CD8-positive, alpha-beta memory T cell (primary cell): Measurements from ENCODE around the gene DNASE1L1. TPM values are rescaled to one million over a fixed set of nuclear protein-coding genes. Genes with fewer than 3 reads are reported as not detected.

ENCODE experiments used
- CTCF ChIA-PET: fragments of 350-600 bp; sonication (Branson Sonifier 250); formaldehyde crosslinking; loops from one replicate; lab custom pipeline; 2021; ENCODE audit warnings: antibody characterized with exemption; lab: Charles Lee
- POLR2A ChIA-PET: fragments of 350-600 bp; sonication (Branson Sonifier 250); formaldehyde crosslinking; loops from one replicate; lab custom pipeline; 2021; ENCODE audit warnings: antibody characterized with exemption; lab: Charles Lee
- DNase-seq, 5 donors: peaks; one replicate each; pipeline versions ENCODE4 v3.0.0 to v3.0.0-alpha.2; 2020 to 2022; ENCODE audit warnings: mixed read lengths in 1 of 5
- H3K27ac ChIP-seq: one replicate; pipeline ENCODE4 v1.7.0; 2013; ENCODE audit warnings: low read depth, mild to moderate bottlenecking, low read length, moderate library complexity
- H3K27me3 ChIP-seq: 2 replicates; pipeline ENCODE4 v1.7.0; 2013; ENCODE audit warnings: low read length, mild to moderate bottlenecking; ENCODE audit not compliant: insufficient read depth, poor library complexity, severe bottlenecking
- H3K36me3 ChIP-seq: 2 replicates; pipeline ENCODE4 v1.7.0; 2013; ENCODE audit warnings: mild to moderate bottlenecking, low read length, moderate library complexity; ENCODE audit not compliant: insufficient read depth
- H3K4me1 ChIP-seq: 2 replicates; pipeline ENCODE4 v1.7.0; 2013; ENCODE audit warnings: mild to moderate bottlenecking, low read length, moderate library complexity; ENCODE audit not compliant: insufficient read depth
- H3K4me3 ChIP-seq: 2 replicates; pipeline ENCODE4 v1.7.0; 2013; ENCODE audit warnings: mild to moderate bottlenecking, low read length
- H3K9me3 ChIP-seq: 2 replicates; pipeline ENCODE4 v1.7.0; 2013; ENCODE audit warnings: mild to moderate bottlenecking, low read length
- H3K27ac Mint-ChIP-seq, 8 donors: one replicate each; pipeline ENCODE4 v1.8.0; 2020 to 2021; ENCODE audit warnings: mixed read lengths in 8 of 8, mild to moderate bottlenecking in 6 of 8, inconsistent platforms in 3 of 8, moderate library complexity in 3 of 8
- H3K27me3 Mint-ChIP-seq, 2 donors: one replicate each; pipeline ENCODE4 v1.8.0; 2020 to 2021; ENCODE audit warnings: mixed read lengths in 2 of 2, mild to moderate bottlenecking in 1 of 2, moderate library complexity in 1 of 2
- H3K36me3 Mint-ChIP-seq, 3 donors: one replicate each; pipeline ENCODE4 v1.8.0; 2020 to 2021; ENCODE audit warnings: mixed read lengths in 3 of 3, inconsistent platforms in 1 of 3, mild to moderate bottlenecking in 1 of 3
- H3K4me1 Mint-ChIP-seq, 3 donors: one replicate each; pipeline ENCODE4 v1.8.0; 2020 to 2021; ENCODE audit warnings: mixed read lengths in 3 of 3, inconsistent platforms in 1 of 3, mild to moderate bottlenecking in 1 of 3
- H3K4me3 Mint-ChIP-seq, 7 donors: one replicate each; pipeline ENCODE4 v1.8.0; 2020 to 2021; ENCODE audit warnings: mixed read lengths in 7 of 7, mild to moderate bottlenecking in 6 of 7, moderate library complexity in 4 of 7, inconsistent platforms in 2 of 7
- H3K9me3 Mint-ChIP-seq, 5 donors: one replicate each; pipeline ENCODE4 v1.8.0; 2020 to 2022; ENCODE audit warnings: mixed read lengths in 5 of 5, mild to moderate bottlenecking in 3 of 5, moderate library complexity in 2 of 5, inconsistent platforms in 1 of 5
- polyA plus RNA-seq: library from polyadenylated mRNA; unstranded; fragments of 300-500 nt; fragmentation: Illumina TruSeq; gene quantifications from one replicate; pipeline ENCODE4 v1.2.3, GENCODE V29; 2021
- total RNA-seq, 2 experiments: library from RNA; stranded (reverse); gene quantifications; one replicate each; pipeline ENCODE4 v1.2.3, GENCODE V29; 2021

DNASE1L1 gene
- total and polyA plus RNA-seq, 3 experiments from 2014 or later, result 9.8 to 19.1 (median 10.1) TPM

DNA sequence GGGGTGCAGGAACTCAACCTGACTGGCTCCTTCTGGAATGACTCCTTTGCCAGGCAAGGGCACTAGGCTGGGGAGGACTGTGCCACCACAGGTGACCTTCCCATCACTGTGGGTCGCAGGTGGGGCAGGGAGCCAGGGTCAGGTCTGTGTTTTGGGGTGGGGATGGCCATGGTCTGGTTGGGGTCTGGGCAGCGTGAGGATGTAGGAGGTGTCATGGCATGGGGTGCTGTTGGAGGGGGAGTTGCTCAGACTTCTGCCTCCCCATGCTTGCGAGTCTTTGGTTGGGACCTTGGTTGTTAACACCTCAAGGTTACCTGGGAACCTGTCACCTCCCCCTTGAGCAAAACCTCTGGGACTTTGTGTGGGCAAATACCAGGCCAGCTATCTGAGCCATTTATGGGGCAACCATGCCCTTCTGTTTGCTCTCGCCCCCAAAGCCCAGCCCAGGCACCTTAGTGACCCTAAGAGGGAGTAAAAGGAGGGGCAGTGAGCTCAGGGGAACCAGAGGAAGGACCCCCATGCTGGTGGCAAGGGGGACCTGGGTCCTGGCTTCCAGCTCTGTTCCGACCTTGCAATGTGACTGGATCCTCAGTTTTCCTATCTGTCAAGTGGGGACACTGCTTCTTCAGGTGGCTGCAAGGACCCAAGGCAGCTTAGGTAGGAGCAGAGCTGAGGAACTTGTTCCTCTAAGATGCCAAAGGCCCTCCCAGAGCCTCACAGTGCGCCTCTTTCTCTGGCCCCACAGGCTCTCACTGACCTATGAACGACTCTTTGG is 25.5 kb upstream of the DNASE1L1 start:
- peak overlapping the region in 2 of 8 donors; percentile 33 to 64 for H3K27ac Mint-ChIP-seq

GRCh38 chrX:154433605-154434004 is 24.6 kb upstream of the DNASE1L1 start:
- Mint-ChIP-seq H3K9me3 (no peaks in the 10 kb centered on the region), H3K27ac (peak overlapping the region in 2 of 8 donors; percentile 23 to 29), H3K4me3 (no peak overlapping the region), H3K4me1 (peaks cover 26 to 34% (median 27%) of the 10 kb centered on the region in 3 donors), H3K27me3 (peaks cover 0 to 16% of the 10 kb centered on the region in 2 donors), H3K36me3 (peaks cover 0 to 54% (median 0%) of the 10 kb centered on the region in 3 donors)
- H3K4me3 ChIP-seq, result no peak overlapping the region
- peaks cover 22% of the 10 kb centered on the region for H3K4me1 ChIP-seq
- H3K9me3 ChIP-seq, result no peaks in the 10 kb centered on the region
- H3K27ac ChIP-seq, result no peak overlapping the region
- POLR2A ChIA-PET, result no interaction called here
- H3K27me3 ChIP-seq, result no peaks in the 10 kb centered on the region
- CTCF ChIA-PET, result no interaction called here
- no peaks in the 10 kb centered on the region for H3K36me3 ChIP-seq
- no peak for DNase-seq

More for the DNA sequence above, 25.5 kb upstream of the DNASE1L1 start:
- no peaks in the 10 kb centered on the region for H3K27me3 ChIP-seq
- H3K9me3 ChIP-seq, result no peaks in the 10 kb centered on the region
- ChIA-PET POLR2A (interaction anchor here (1.2 kb wide), 1 partner anchor 22 kb away, joined by 3 read pairs; no protein-coding TSS in a partner anchor), CTCF (no interaction called here)
- Mint-ChIP-seq H3K4me1 (peaks cover 20 to 32% (median 24%) of the 10 kb centered on the region in 3 donors), H3K4me3 (peak overlapping the region in 1 of 7 donors; percentile 61), H3K27me3 (peaks cover 0 to 16% of the 10 kb centered on the region in 2 donors), H3K9me3 (no peaks in the 10 kb centered on the region), H3K36me3 (peaks cover 0 to 57% (median 0%) of the 10 kb centered on the region in 3 donors)
- peaks cover 19% of the 10 kb centered on the region for H3K4me1 ChIP-seq
- H3K4me3 ChIP-seq, result no peak overlapping the region
- no peaks in the 10 kb centered on the region for H3K36me3 ChIP-seq
- no peak for DNase-seq
- H3K27ac ChIP-seq, result no peak overlapping the region

DNA sequence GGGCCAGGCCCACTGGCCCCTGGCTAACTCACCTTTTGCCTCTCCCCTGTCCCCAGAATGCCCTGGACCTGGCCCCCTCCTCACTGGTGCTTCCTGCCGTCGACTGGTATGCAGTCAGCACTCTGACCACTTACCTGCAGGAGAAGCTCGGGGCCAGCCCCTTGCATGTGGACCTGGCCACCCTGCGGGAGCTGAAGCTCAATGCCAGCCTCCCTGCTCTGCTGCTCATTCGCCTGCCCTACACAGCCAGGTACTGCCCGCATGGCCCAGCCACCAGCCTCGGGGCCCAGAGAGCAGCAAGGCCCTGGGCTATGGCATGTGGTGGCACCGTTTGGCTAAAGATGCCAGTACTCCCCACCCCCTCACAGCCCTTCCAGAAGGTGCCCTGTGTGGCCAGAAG is 23.2 kb upstream of the DNASE1L1 start:
- Mint-ChIP-seq H3K4me3 (no peak overlapping the region), H3K36me3 (peaks cover 0 to 49% (median 0%) of the 10 kb centered on the region in 3 donors), H3K4me1 (peaks cover 27 to 32% (median 27%) of the 10 kb centered on the region in 3 donors), H3K27me3 (peaks cover 0 to 9% of the 10 kb centered on the region in 2 donors), H3K9me3 (no peaks in the 10 kb centered on the region), H3K27ac (no peak overlapping the region)
- Histone ChIP-seq H3K36me3 (no peaks in the 10 kb centered on the region), H3K27ac (no peak overlapping the region), H3K4me1 (peaks cover 21% of the 10 kb centered on the region), H3K9me3 (no peaks in the 10 kb centered on the region), H3K27me3 (no peaks in the 10 kb centered on the region), H3K4me3 (no peak overlapping the region)
- CTCF ChIA-PET, result no interaction called here
- POLR2A ChIA-PET, result interaction anchor here (0.5 kb wide), 1 partner anchor 339 kb away, joined by 5 read pairs; no protein-coding TSS in a partner anchor
- no peak for DNase-seq

DNA sequence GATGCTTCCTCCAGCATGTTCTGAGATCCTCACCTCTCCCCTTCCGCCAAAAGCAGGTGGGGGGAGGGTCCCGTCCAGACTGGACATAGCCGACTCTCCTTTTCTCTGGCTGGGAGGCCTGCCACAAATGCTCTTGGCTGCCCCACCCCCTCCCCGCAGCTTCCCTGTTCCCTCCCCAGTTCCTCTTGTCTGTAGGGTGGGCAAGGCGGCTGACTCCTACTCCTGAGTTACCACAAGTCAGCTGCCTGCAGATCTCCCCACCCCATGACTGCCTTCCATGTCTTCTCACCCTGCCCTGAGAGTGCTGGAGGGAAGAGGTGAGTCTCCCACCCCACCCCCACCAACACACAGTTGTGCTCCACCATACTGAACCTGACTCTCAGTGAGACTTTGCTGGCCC is 22.3 kb upstream of the DNASE1L1 start:
- Histone ChIP-seq H3K4me1 (peaks cover 20% of the 10 kb centered on the region), H3K27me3 (no peaks in the 10 kb centered on the region), H3K36me3 (no peaks in the 10 kb centered on the region), H3K9me3 (no peaks in the 10 kb centered on the region), H3K27ac (no peak overlapping the region), H3K4me3 (no peak overlapping the region)
- Mint-ChIP-seq H3K4me1 (peaks cover 26 to 32% (median 26%) of the 10 kb centered on the region in 3 donors), H3K4me3 (no peak overlapping the region), H3K27ac (peak overlapping the region in 2 of 8 donors; percentile 23 to 29), H3K9me3 (no peaks in the 10 kb centered on the region), H3K36me3 (peaks cover 0 to 48% (median 0%) of the 10 kb centered on the region in 3 donors), H3K27me3 (peaks cover 0 to 9% of the 10 kb centered on the region in 2 donors)
- DNase-seq, result no peak
- ChIA-PET CTCF (no interaction called here), POLR2A (no interaction called here)

GRCh38 chrX:154430916-154431315 is 21.9 kb upstream of the DNASE1L1 start:
- Histone ChIP-seq H3K27ac (no peak overlapping the region), H3K27me3 (no peaks in the 10 kb centered on the region), H3K4me3 (no peak overlapping the region), H3K4me1 (peaks cover 15% of the 10 kb centered on the region), H3K9me3 (no peaks in the 10 kb centered on the region), H3K36me3 (no peaks in the 10 kb centered on the region)
- peaks cover 22 to 27% (median 22%) of the 10 kb centered on the region in 3 donors for H3K4me1 Mint-ChIP-seq
- POLR2A ChIA-PET, result no interaction called here
- peaks cover 0 to 7% of the 10 kb centered on the region in 2 donors for H3K27me3 Mint-ChIP-seq
- peak overlapping the region in 6 of 8 donors; percentile 6 to 86 (median 58) for H3K27ac Mint-ChIP-seq
- CTCF ChIA-PET, result no interaction called here
- peaks cover 0 to 44% (median 0%) of the 10 kb centered on the region in 3 donors for H3K36me3 Mint-ChIP-seq
- H3K4me3 Mint-ChIP-seq, result peak overlapping the region in 1 of 7 donors; percentile 92
- DNase-seq, result no peak
- H3K9me3 Mint-ChIP-seq, result no peaks in the 10 kb centered on the region

DNA sequence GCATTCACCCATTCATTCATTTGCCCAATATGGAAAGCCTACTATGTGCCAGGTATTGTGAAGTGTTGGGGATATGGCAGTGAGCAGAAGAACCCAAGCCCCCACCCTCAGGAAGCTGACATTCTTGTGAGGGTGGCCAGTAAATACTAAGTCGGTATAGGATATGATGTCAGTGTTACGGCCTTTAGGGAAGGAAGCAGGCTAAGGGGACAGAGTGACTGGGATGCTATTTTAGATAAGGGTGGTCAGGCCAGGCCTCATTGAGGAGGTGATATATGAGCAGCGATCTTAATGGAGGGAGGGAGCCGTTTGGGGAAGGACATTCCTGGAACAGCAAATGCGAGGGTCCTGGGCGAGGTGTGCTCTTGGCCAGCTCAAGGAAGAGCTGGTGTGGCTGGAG is 21.4 kb upstream of the DNASE1L1 start:
- CTCF ChIA-PET, result no interaction called here
- H3K9me3 ChIP-seq, result no peaks in the 10 kb centered on the region
- no peaks in the 10 kb centered on the region for H3K36me3 ChIP-seq
- peaks cover 14% of the 10 kb centered on the region for H3K4me1 ChIP-seq
- peaks cover 0 to 6% of the 10 kb centered on the region in 2 donors for H3K27me3 Mint-ChIP-seq
- no peak overlapping the region for H3K4me3 ChIP-seq
- H3K4me3 Mint-ChIP-seq, result peak overlapping the region in 2 of 7 donors; percentile 29 to 92
- H3K27ac Mint-ChIP-seq, result peak overlapping the region in 7 of 8 donors; percentile 6 to 86 (median 39)
- POLR2A ChIA-PET, result interaction anchor here (0.6 kb wide), 2 partner anchors 27 to 33 kb away, joined by 4 to 9 read pairs; no protein-coding TSS in a partner anchor
- DNase-seq, result no peak
- H3K9me3 Mint-ChIP-seq, result no peaks in the 10 kb centered on the region
- no peaks in the 10 kb centered on the region for H3K27me3 ChIP-seq
- H3K4me1 Mint-ChIP-seq, result peaks cover 21 to 26% (median 21%) of the 10 kb centered on the region in 3 donors
- H3K36me3 Mint-ChIP-seq, result peaks cover 0 to 40% (median 0%) of the 10 kb centered on the region in 3 donors
- H3K27ac ChIP-seq, result no peak overlapping the region

DNA sequence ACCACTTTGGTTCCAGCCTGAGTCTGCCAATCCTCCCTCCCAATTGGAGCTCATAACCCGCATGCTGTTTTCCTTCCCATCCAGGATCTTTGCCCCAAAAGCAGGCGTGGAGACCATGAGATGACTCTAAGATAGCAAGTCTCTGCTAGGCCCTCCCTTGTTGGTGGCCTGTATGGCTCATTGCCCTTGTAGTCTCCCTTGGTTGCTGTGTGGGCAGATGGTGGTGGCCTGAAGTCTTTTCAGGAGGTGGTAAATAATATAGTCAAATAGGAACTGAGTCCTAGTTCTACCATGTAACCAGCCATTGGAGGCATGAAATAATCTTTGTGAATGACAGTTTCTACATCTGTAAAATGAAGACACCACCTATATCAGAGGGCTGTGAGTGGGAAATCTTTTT is 20.7 kb upstream of the DNASE1L1 start:
- no peak for DNase-seq
- H3K36me3 Mint-ChIP-seq, result peaks cover 0 to 35% (median 0%) of the 10 kb centered on the region in 3 donors
- no peaks in the 10 kb centered on the region for H3K9me3 ChIP-seq
- H3K4me1 Mint-ChIP-seq, result peaks cover 21 to 26% (median 21%) of the 10 kb centered on the region in 3 donors
- no peaks in the 10 kb centered on the region for H3K9me3 Mint-ChIP-seq
- no peaks in the 10 kb centered on the region for H3K27me3 ChIP-seq
- H3K36me3 ChIP-seq, result no peaks in the 10 kb centered on the region
- H3K4me1 ChIP-seq, result peaks cover 14% of the 10 kb centered on the region
- H3K27me3 Mint-ChIP-seq, result peaks cover 0 to 6% of the 10 kb centered on the region in 2 donors
- ChIA-PET POLR2A (interaction anchor here (0.6 to 2.3 kb wide), 3 partner anchors 26 to 60 kb away, joined by 4 to 9 read pairs (median 6); partner anchors contain the start of gene SLC10A3), CTCF (interaction anchor here (0.9 to 1.5 kb wide), 2 partner anchors 12 to 15 kb away, joined by 3 read pairs; no protein-coding TSS in a partner anchor)
- H3K27ac Mint-ChIP-seq, result peak overlapping the region in 7 of 8 donors; percentile 47 to 93 (median 65)
- peak overlapping the region; percentile 61 for H3K27ac ChIP-seq
- H3K4me3 Mint-ChIP-seq, result peak overlapping the region; percentile 74 to 92 (median 83)
- no peak overlapping the region for H3K4me3 ChIP-seq
